ENCODE data around the gene HEXIM2. TPM values are rescaled to one million over a fixed set of nuclear protein-coding genes. Genes with fewer than 3 reads are reported as not detected.

The HEXIM2 gene
- total RNA-seq, 1 experiment from 2014 or later, result 12.5 TPM

DNA sequence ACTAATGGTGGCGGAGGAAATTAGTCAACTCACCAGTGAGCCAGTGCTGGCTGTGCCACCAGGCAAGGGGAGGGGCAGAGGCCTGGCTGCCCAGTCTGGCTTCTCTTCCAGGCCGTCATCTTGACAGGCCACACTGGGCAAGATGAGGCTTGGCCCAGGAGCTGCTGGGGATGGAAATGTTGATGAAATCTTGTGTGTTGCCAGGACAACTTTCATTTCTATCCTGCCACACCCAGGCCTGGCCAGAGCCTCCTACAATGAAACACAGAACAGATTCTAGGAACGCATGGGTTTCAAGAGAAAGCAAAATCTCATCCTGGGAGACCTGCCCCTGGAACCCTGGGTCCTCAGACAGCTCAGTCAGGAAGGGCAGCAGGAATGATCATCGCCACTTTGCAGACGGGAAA is 9.3 kb downstream of the HEXIM2 start:
- H3K4me1 Mint-ChIP-seq, result peaks cover 30 to 40% of the 10 kb centered on the region in 2 experiments
- Histone ChIP-seq H3K4me2 (ENCODE audit: insufficient read depth, insufficient read length, low read length) (no peak overlapping the region), H2BK12ac (ENCODE audit: insufficient read length, low read depth, low read length) (no peak overlapping the region), H4K8ac (replicated peaks; ENCODE audit: insufficient read length, low read depth, low read length) (no peak overlapping the region), H3K27me3 (ENCODE audit: insufficient read depth, low read length) (no peaks in the 10 kb centered on the region), H2AFZ (ENCODE audit: low read length) (no peak overlapping the region), H3K4ac (ENCODE audit: low read depth, low read length) (no peak overlapping the region), H2BK120ac (ENCODE audit: low read depth, low read length, poor library complexity, severe bottlenecking) (no peak overlapping the region), H3K23me2 (ENCODE audit: insufficient read length, low read depth, low read length, poor library complexity, severe bottlenecking) (no peaks in the 10 kb centered on the region), H4K91ac (ENCODE audit: insufficient read length, low read depth, low read length) (no peak overlapping the region), H3K9me3 (ENCODE audit: control insufficient read depth, low read depth, low read length) (no peaks in the 10 kb centered on the region), H4K5ac (ENCODE audit: insufficient read length, low read depth, low read length) (no peak overlapping the region), H3K23ac (ENCODE audit: insufficient read length, low read depth, low read length) (no peak overlapping the region), H3K56ac (ENCODE audit: insufficient read length, low read depth, low read length) (no peak overlapping the region), H3K14ac (ENCODE audit: insufficient read depth, low read length) (no peak overlapping the region), H3K27ac (ENCODE audit: insufficient read length, low read depth, low read length) (no peak overlapping the region), H3K79me1 (ENCODE audit: insufficient read depth, low read depth, low read length, poor library complexity, severe bottlenecking) (no peaks in the 10 kb centered on the region), H3K4me1 (ENCODE audit: insufficient read depth, low read length) (peaks cover 2% of the 10 kb centered on the region; the same call in 1 of the 2 replicates), H2BK20ac (ENCODE audit: low read depth, low read length, poor library complexity, severe bottlenecking) (no peak overlapping the region), H3K18ac (ENCODE audit: insufficient read length, low read depth, low read length) (peak overlapping the region; percentile 55), H3T11ph (ENCODE audit: low read length) (no peak overlapping the region), H3K79me2 (ENCODE audit: insufficient read depth, low read length) (no peaks in the 10 kb centered on the region), H3K9ac (ENCODE audit: extremely low read depth, insufficient read length, low read length) (no peak overlapping the region), H2BK5ac (ENCODE audit: insufficient read length, low read length) (no peak overlapping the region), H2AK5ac (ENCODE audit: insufficient read length, low read length) (no peak overlapping the region), H2BK15ac (ENCODE audit: low read depth, low read length) (no peak overlapping the region), H4K20me1 (ENCODE audit: control insufficient read depth, insufficient read depth, insufficient read length) (no peaks in the 10 kb centered on the region)
- H3K36me3 Mint-ChIP-seq (ENCODE audit: insufficient read depth in 1 of 3, low read depth in 3 of 3), result peaks cover 2 to 23% (median 12%) of the 10 kb centered on the region in 3 experiments; a peak in 6 of 7 replicates
- H3K4me3 Mint-ChIP-seq, result 0 out of 5 replicates have a peak overlapping the region, but pooled peaks of 1 of the 2 experiments have one; percentile 25
- H3K9me3 Mint-ChIP-seq, result no peaks in the 10 kb centered on the region
- no CpG with 5 or more reads among the region's 5 CpGs for WGBS (ENCODE audit: extremely low coverage, insufficient read length, low lambda C conversion rate)
- peak overlapping the region; percentile 48 to 97 (median 93); a peak in 6 of 7 replicates for H3K27ac Mint-ChIP-seq
- DNase-seq, result peak; percentile 38
- TF ChIP-seq, protein P1, sequence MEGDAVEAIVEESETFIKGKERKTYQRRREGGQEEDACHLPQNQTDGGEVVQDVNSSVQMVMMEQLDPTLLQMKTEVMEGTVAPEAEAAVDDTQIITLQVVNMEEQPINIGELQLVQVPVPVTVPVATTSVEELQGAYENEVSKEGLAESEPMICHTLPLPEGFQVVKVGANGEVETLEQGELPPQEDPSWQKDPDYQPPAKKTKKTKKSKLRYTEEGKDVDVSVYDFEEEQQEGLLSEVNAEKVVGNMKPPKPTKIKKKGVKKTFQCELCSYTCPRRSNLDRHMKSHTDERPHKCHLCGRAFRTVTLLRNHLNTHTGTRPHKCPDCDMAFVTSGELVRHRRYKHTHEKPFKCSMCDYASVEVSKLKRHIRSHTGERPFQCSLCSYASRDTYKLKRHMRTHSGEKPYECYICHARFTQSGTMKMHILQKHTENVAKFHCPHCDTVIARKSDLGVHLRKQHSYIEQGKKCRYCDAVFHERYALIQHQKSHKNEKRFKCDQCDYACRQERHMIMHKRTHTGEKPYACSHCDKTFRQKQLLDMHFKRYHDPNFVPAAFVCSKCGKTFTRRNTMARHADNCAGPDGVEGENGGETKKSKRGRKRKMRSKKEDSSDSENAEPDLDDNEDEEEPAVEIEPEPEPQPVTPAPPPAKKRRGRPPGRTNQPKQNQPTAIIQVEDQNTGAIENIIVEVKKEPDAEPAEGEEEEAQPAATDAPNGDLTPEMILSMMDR (conservative IDR thresholded peaks at IDR 0.05), result no peak
- no peaks in the 10 kb centered on the region for H3K27me3 Mint-ChIP-seq (ENCODE audit: low read depth)
